ENCODE data around the gene UGP2. TPM values are rescaled to one million over a fixed set of nuclear protein-coding genes. Genes with fewer than 3 reads are reported as not detected.
"Not testable (repeated sequence)": the region's sequence is repeated elsewhere in the genome, so short reads cannot be mapped to it uniquely, and the experiment has no call there.

The UGP2 gene
- total and polyA plus RNA-seq, 2 of the 8 experiments (the other 6 are each of a cell fraction or from before 2014, with no cell fraction given), result 278 to 956 TPM

DNA sequence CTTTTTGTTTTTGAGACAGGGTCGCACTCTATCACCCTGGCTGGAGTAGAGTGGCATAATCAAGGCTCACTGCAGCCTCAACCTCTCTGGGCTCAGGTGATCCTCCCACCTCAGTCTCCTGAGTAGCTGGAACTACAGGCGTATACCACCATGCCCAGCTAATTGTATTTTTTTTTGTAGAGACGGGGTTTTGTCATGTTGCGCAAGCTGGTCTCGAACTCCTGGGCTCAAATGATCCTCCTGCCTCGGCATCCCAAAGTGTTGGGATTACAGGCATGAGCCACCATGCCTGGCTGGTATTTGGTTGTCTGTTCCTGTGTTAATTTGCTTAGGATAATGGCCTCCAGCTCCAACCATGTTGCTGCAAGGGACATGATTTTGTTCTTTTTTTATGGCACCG lies 29.8 kb upstream of the UGP2 start:
- H3K4me3 ChIP-seq (ENCODE audit: extremely low read depth in 1 of 4, insufficient read depth in 2 of 4, low read depth in 3 of 4, low read length in 4 of 4); H3K36me3 ChIP-seq (ENCODE audit: control insufficient read depth in 2 of 4, insufficient read depth in 4 of 4, low read length in 3 of 4); H2BK5ac ChIP-seq (ENCODE audit: low read depth, low read length); H3K27ac ChIP-seq (ENCODE audit: low read depth, low read length); H3K4me1 ChIP-seq (replicated peaks in 1 of 4; ENCODE audit: control insufficient read depth in 3 of 4, insufficient read depth in 4 of 4, low read length in 3 of 4); H2AFZ ChIP-seq (ENCODE audit: low read length); H2BK12ac ChIP-seq (ENCODE audit: low read depth, low read length); H4K5ac ChIP-seq (ENCODE audit: insufficient read length, low read depth, low read length); H3K23me2 ChIP-seq (ENCODE audit: low read depth, low read length); H2BK15ac ChIP-seq (ENCODE audit: low read length); H3K56ac ChIP-seq (replicated peaks; ENCODE audit: insufficient read length, low read depth, low read length); H2BK20ac ChIP-seq (ENCODE audit: low read length); POLR2A ChIA-PET (ENCODE audit: partially characterized antibody); H4K91ac ChIP-seq (replicated peaks; ENCODE audit: insufficient read length, low read length); H3K18ac ChIP-seq (ENCODE audit: extremely low read depth, low read length); H2BK120ac ChIP-seq (replicated peaks; ENCODE audit: low read depth, low read length); H4K20me1 ChIP-seq (replicated peaks in 1 of 2; ENCODE audit: control insufficient read depth in 1 of 2, insufficient read depth in 2 of 2, low read length in 2 of 2); DNase-seq (ENCODE audit: low read depth in 1 of 2, low spot score in 2 of 2); H3K4me2 ChIP-seq (ENCODE audit: insufficient read depth in 1 of 2, low read depth in 2 of 2, low read length in 2 of 2); H3K4ac ChIP-seq (replicated peaks; ENCODE audit: insufficient read length, low read depth, low read length); H4K8ac ChIP-seq (ENCODE audit: extremely low read depth, insufficient read depth, low read length); FAIRE-seq; H3K23ac ChIP-seq (ENCODE audit: insufficient read length); H3K79me2 ChIP-seq (ENCODE audit: control insufficient read depth in 1 of 2, insufficient read depth in 2 of 2, low read length in 2 of 2); H3K27me3 ChIP-seq (replicated peaks in 1 of 4; ENCODE audit: control insufficient read depth in 3 of 4, extremely low read depth in 1 of 4, insufficient read depth in 3 of 4, low read length in 3 of 4); H3K14ac ChIP-seq (ENCODE audit: insufficient read length); H3K79me1 ChIP-seq (ENCODE audit: low read depth, low read length); H3K9ac ChIP-seq (replicated peaks in 1 of 4; ENCODE audit: extremely low read depth in 1 of 4, low read depth in 3 of 4, low read length in 3 of 4); H2AK5ac ChIP-seq (ENCODE audit: low read depth, low read length): not testable (repeated sequence)
- H3K9me3 ChIP-seq (ENCODE audit: insufficient read depth in 2 of 2, low read depth in 1 of 2, low read length in 1 of 2), result peaks cover 7 to 14% of the 10 kb centered on the region in 2 experiments; a peak in 2 of 4 replicates
- 97% methylated on average over 7 of the region's 7 CpGs; no CpG with 5 or more reads in 1 of the 2 experiments for WGBS, 2 experiments (ENCODE audit: extremely low coverage in 1 of 2, insufficient coverage in 1 of 2, insufficient read length in 1 of 2, insufficient replicate concordance in 2 of 2, low coverage in 1 of 2, low lambda C conversion rate in 2 of 2, missing lambda C conversion rate in 1 of 2)
- CTCF ChIA-PET (ENCODE audit: partially characterized antibody), result interaction anchor here (1.0 to 1.1 kb wide), 2 partner anchors 9 to 13 kb away, joined by 3 to 4 read pairs; no protein-coding TSS in a partner anchor

Measured in H1 (cell line).